IPS-15b (cell line): ENCODE measurements around the gene IGFLR1.
A peak's percentile ranks its signal among the peaks of the same experiment; 100 is the strongest.

Experiments used
- H3K27me3 ChIP-seq: one replicate; pipeline ENCODE4 v1.6.1; 2013; ENCODE audit warnings: low read length; ENCODE audit not compliant: control insufficient read depth, insufficient read depth
- H3K36me3 ChIP-seq: one replicate; pipeline ENCODE4 v1.6.1; 2013; ENCODE audit warnings: low read length; ENCODE audit not compliant: control insufficient read depth, insufficient read depth
- H3K4me1 ChIP-seq: one replicate; pipeline ENCODE4 v1.6.1; 2013; ENCODE audit warnings: mild to moderate bottlenecking, low read length; ENCODE audit not compliant: control insufficient read depth, insufficient read depth
- H3K4me3 ChIP-seq: one replicate; pipeline ENCODE4 v1.5.1; 2013; ENCODE audit warnings: low read depth, low read length
- H3K9ac ChIP-seq: one replicate; pipeline ENCODE4 v1.6.1; 2013; ENCODE audit warnings: low read depth, mild to moderate bottlenecking, low read length
- H3K9me3 ChIP-seq: one replicate; pipeline ENCODE4 v1.6.1; 2013; ENCODE audit warnings: mild to moderate bottlenecking, low read length; ENCODE audit not compliant: control insufficient read depth, insufficient read depth

The IGFLR1 gene

GRCh38 chr19:35784503-35785338 lies 42.5 kb upstream of the IGFLR1 start:
- H3K36me3 ChIP-seq = no peaks in the 10 kb centered on the region
- H3K27me3 ChIP-seq = no peaks in the 10 kb centered on the region

DNA sequence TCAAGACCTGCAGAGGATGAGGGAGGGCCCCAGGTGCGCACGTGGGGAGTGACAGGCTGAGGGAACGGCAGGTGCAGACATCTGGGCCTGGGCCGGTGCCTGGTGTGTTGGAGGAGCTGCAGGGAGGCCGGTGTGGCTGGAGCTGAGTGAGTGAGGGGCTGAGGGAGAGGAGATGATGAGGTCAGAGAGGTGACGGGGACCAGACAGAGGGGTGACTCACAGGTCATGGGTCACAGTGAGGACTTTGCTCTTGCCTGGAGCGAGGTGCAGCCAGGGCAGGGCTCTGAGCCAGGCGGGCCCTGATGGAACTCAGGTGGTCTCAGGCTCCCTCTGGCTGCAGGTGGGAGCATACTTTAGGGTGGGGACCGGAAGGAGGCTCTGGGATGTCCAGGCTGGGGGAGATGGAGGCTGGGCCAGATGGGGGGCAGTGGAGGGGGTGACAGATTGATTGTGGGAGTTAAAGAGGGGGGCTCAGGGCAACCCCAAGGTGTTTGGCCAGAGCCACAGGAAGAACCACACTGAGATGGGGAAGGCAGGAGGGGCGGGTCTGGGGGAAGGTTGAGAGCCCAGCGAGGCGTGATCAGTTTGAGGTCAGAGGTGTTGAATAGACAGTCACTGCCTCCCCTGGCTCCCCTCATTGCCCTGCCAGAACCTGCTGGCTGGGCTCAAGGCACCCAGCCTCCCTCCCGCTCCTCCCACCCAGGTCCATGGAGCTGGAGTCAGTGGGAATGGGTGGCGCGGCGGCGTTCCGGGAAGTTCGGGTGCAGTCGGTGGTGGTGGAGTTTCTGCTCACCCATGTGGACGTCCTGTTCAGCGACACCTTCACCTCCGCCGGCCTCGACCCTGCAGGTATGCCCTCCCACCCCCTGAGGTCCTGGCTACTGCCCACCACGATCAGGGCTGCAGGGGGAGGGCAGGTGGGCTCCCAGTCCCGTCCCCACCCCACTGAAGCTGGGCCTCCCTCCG lies 41.5 kb upstream of the IGFLR1 start:
- Histone ChIP-seq H3K27me3 (no peaks in the 10 kb centered on the region), H3K4me1 (peaks cover 2% of the 10 kb centered on the region), H3K36me3 (no peaks in the 10 kb centered on the region), H3K9ac (no peak overlapping the region), H3K9me3 (no peaks in the 10 kb centered on the region), H3K4me3 (peak overlapping the region; percentile 68)

More at GRCh38 chr19:35784503-35785338, 42.5 kb upstream of the IGFLR1 start:
- H3K9ac ChIP-seq = peak overlapping the region; percentile 47
- H3K4me3 ChIP-seq = peak overlapping the region; percentile 68
- H3K9me3 ChIP-seq = no peaks in the 10 kb centered on the region
- H3K4me1 ChIP-seq = peaks cover 2% of the 10 kb centered on the region

DNA sequence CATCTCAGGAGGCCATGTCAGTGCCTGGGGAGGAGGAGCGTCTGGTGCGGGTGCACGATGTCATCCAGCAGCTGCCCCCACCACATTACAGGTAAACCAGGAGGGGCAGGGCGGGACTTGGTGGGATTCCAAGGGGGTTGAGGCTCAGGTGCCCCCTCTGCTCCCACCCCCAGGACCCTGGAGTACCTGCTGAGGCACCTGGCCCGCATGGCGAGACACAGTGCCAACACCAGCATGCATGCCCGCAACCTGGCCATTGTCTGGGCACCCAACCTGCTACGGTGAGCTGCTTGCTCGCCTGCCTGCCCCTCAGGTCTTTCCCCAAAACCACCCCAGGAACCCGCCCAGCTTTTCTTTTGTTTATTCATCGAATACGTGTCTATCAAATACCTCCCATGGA lies 40.3 kb upstream of the IGFLR1 start:
- H3K27me3 ChIP-seq = peaks cover 3% of the 10 kb centered on the region
- no peaks in the 10 kb centered on the region for H3K36me3 ChIP-seq
- no peaks in the 10 kb centered on the region for H3K9me3 ChIP-seq
- H3K4me3 ChIP-seq = no peak overlapping the region
- H3K4me1 ChIP-seq = peaks cover 2% of the 10 kb centered on the region
- H3K9ac ChIP-seq = no peak overlapping the region

GRCh38 chr19:35781650-35782049 lies 39.4 kb upstream of the IGFLR1 start:
- Histone ChIP-seq H3K4me3 (peak overlapping the region; percentile 8), H3K9me3 (no peaks in the 10 kb centered on the region), H3K9ac (no peak overlapping the region), H3K27me3 (peaks cover 11% of the 10 kb centered on the region), H3K36me3 (no peaks in the 10 kb centered on the region), H3K4me1 (peaks cover 8% of the 10 kb centered on the region)

DNA sequence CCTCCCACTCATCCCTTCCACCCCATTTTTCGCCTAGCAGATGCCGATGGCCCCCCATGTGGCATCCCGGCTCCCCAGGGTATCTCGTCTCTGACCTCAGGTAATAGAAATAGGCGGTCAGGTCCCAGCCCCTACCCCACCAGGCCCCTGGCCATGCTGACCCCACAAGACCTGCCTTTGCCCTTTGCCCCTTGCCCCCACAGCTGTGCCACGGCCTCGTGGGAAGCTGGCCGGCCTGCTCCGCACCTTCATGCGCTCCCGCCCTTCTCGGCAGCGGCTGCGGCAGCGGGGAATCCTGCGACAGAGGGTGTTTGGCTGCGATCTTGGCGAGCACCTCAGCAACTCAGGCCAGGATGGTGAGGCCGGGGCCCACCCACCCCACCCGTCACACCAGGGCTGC lies 38.5 kb upstream of the IGFLR1 start:
- H3K27me3 ChIP-seq = peaks cover 17% of the 10 kb centered on the region
- no peak overlapping the region for H3K9ac ChIP-seq
- H3K9me3 ChIP-seq = no peaks in the 10 kb centered on the region
- H3K36me3 ChIP-seq = no peaks in the 10 kb centered on the region
- peaks cover 10% of the 10 kb centered on the region for H3K4me1 ChIP-seq
- no peak overlapping the region for H3K4me3 ChIP-seq

- no peak overlapping the region for H3K9ac ChIP-seq
- no peaks in the 10 kb centered on the region for H3K9me3 ChIP-seq
- peaks cover 10% of the 10 kb centered on the region for H3K4me1 ChIP-seq
Observed at GRCh38 chr19:35780058-35780457, 37.8 kb upstream of the IGFLR1 start.

GRCh38 chr19:35779033-35779432 lies 36.8 kb upstream of the IGFLR1 start:
- H3K27me3 ChIP-seq = peaks cover 17% of the 10 kb centered on the region
- no peaks in the 10 kb centered on the region for H3K9me3 ChIP-seq
- H3K4me3 ChIP-seq = no peak overlapping the region
- H3K36me3 ChIP-seq = no peaks in the 10 kb centered on the region
- peaks cover 10% of the 10 kb centered on the region for H3K4me1 ChIP-seq
- no peak overlapping the region for H3K9ac ChIP-seq

More at GRCh38 chr19:35780058-35780457, 37.8 kb upstream of the IGFLR1 start:
- peaks cover 17% of the 10 kb centered on the region for H3K27me3 ChIP-seq
- H3K4me3 ChIP-seq = no peak overlapping the region
- H3K36me3 ChIP-seq = no peaks in the 10 kb centered on the region

GRCh38 chr19:35777961-35778360 lies 35.7 kb upstream of the IGFLR1 start:
- Histone ChIP-seq H3K4me3 (no peak overlapping the region), H3K9me3 (no peaks in the 10 kb centered on the region), H3K4me1 (peaks cover 10% of the 10 kb centered on the region), H3K36me3 (no peaks in the 10 kb centered on the region), H3K9ac (no peak overlapping the region), H3K27me3 (peaks cover 19% of the 10 kb centered on the region)

DNA sequence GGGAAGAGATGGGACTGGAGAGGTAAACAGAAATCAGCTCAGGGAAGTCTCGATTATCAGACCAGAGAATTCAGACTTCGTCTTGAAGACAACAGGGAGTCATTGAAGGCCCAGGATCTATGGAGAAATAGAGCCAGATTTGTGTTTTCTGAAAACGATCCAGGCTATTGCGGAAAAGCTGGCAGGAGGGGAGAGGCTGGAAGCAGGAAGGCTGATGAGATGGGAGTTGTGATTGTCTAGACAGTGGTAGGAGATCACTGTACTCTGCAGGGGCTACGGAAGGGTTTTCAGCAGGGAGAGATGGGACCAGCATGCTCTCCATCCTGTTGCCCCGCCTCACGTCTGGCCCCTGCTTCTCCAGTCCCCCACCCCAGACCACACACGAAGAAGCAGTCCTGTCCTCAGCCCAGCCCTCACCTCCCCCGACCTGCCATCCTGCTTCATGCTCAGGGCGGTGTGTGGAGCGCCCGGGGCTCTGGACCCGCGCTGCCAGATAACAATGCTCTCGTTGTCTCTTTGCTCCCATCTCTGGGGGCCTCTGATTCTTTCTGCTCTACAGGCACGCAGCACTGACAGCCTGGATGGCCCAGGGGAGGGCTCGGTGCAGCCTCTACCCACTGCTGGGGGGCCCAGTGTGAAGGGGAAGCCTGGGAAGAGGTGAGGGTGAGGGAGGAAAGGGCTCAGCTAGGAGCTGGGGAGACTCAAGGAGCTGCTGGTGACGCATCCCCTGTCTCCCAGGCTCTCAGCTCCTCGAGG lies 35.0 kb upstream of the IGFLR1 start:
- H3K9ac ChIP-seq = no peak overlapping the region

DNA sequence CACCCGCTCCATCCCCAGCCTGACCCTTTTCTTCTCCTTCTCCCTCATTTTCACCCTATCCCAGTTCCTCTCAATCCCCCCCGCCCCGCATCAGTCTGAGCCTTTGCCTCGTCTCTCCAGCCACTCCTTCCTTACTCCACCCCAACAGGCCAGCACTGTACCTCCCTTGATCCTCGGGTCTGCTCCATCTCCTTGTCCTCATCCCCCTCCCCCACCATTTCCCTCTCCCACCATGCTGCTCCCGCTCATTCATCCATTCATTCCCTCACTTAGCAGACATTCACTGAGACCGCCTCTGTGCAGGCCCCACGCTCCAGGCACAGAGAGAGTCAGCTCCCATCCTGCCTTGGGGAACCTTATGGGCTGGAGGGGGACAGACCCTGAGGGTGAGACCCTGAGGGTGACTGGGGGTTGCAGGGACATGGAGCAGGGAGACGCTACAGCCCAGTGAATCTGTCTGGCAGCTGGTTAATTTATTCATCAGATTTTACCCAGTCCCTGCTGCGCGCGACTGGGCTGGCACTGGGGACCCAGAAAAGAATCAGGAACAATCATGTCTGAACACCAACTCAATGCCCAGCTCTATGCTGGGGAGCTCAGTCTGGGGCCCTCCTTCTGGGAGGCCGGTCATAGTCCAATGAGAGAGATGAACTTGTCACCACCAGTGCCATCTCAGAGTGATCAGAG lies 34.0 kb upstream of the IGFLR1 start:
- Histone ChIP-seq H3K4me3 (peak overlapping the region; percentile 55), H3K9ac (no peak overlapping the region), H3K4me1 (peaks cover 8% of the 10 kb centered on the region), H3K27me3 (peaks cover 20% of the 10 kb centered on the region), H3K9me3 (no peaks in the 10 kb centered on the region), H3K36me3 (no peaks in the 10 kb centered on the region)

More for the DNA sequence above, 35.0 kb upstream of the IGFLR1 start:
- H3K36me3 ChIP-seq = no peaks in the 10 kb centered on the region
- peak overlapping the region; percentile 8 for H3K4me3 ChIP-seq
- H3K27me3 ChIP-seq = peaks cover 20% of the 10 kb centered on the region
- H3K9me3 ChIP-seq = no peaks in the 10 kb centered on the region
- H3K4me1 ChIP-seq = peaks cover 10% of the 10 kb centered on the region
